IMR-90 (cell line): ENCODE measurements around the gene COX6B1. TPM values are rescaled to one million over a fixed set of nuclear protein-coding genes. Genes with fewer than 3 reads are reported as not detected.

ENCODE experiments used
- ATAC-seq: fragments of 200-7000 bp; cut with Tn5 transposase; 2 replicates; pipeline ENCODE4 v1.9.1; 2020; ENCODE audit warnings: low read depth, mild to moderate bottlenecking, moderate library complexity
- BruUV-seq: library from RNA; stranded (reverse); fragments of 400-500 nt; replicated peaks from 2 replicates; lab custom pipeline; 2021; lab: Mats Ljungman, UMichigan
- CTCF ChIA-PET: fragments of 300-600 bp; formaldehyde crosslinking; extraction: SDS; loops from one replicate; lab custom pipeline; 2021; ENCODE audit warnings: antibody characterized with exemption; lab: Yijun Ruan, JAX
- POLR2A ChIA-PET: fragments of 300-600 bp; sonication (Branson Sonifier 250); formaldehyde crosslinking; loops from one replicate; lab custom pipeline; 2022; ENCODE audit warnings: antibody characterized with exemption; ENCODE audit not compliant: unreplicated experiment; lab: Charles Lee
- DNase-seq: peaks from one replicate; pipeline ENCODE4 v3.0.0; 2013
- H2AFZ ChIP-seq: replicated peaks from 2 replicates; pipeline ENCODE3; 2013; ENCODE audit warnings: low read length, mild to moderate bottlenecking; ENCODE audit not compliant: poor library complexity
- H2AK5ac ChIP-seq: 2 replicates; pipeline ENCODE4 v1.6.1; 2013; ENCODE audit warnings: low read depth, low read length, inconsistent platforms
- H2AK9ac ChIP-seq: replicated peaks from 2 replicates; pipeline ENCODE3; 2013; ENCODE audit warnings: mild to moderate bottlenecking, low read depth, low read length, moderate library complexity; ENCODE audit not compliant: poor library complexity
- H2BK120ac ChIP-seq: 2 replicates; pipeline ENCODE4 v1.6.1; 2013; ENCODE audit warnings: low read depth, low read length, inconsistent platforms
- H2BK15ac ChIP-seq: 3 replicates; pipeline ENCODE4 v1.6.1; 2013; ENCODE audit warnings: low read depth, low read length, inconsistent platforms
- H2BK20ac ChIP-seq: 2 replicates; pipeline ENCODE4 v1.6.1; 2013; ENCODE audit warnings: low read depth, mild to moderate bottlenecking, inconsistent platforms, low read length, moderate library complexity
- H2BK5ac ChIP-seq: 2 replicates; pipeline ENCODE4 v1.6.1; 2013; ENCODE audit warnings: mild to moderate bottlenecking, low read depth, low read length, inconsistent platforms; ENCODE audit not compliant: poor library complexity, severe bottlenecking
- H3K14ac ChIP-seq: replicated peaks from 2 replicates; pipeline ENCODE4 v1.6.1; 2013; ENCODE audit warnings: low read depth, low read length, inconsistent platforms
- H3K18ac ChIP-seq: 2 replicates; pipeline ENCODE4 v1.6.1; 2013; ENCODE audit warnings: low read depth, low read length, control low read depth
- H3K23ac ChIP-seq: 2 replicates; pipeline ENCODE4 v1.6.1; 2013; ENCODE audit warnings: low read depth, low read length, inconsistent platforms
- H3K27ac ChIP-seq: 2 replicates; pipeline ENCODE4 v1.5.1; 2013; ENCODE audit warnings: mild to moderate bottlenecking, control low read depth, low read length; ENCODE audit not compliant: insufficient read depth
- H3K27me3 ChIP-seq: 2 replicates; pipeline ENCODE4 v1.6.1; 2013; ENCODE audit warnings: low read length; ENCODE audit not compliant: control insufficient read depth, insufficient read depth
- H3K36me3 ChIP-seq: 2 replicates; pipeline ENCODE4 v1.6.1; 2013; ENCODE audit warnings: low read length, mixed read lengths; ENCODE audit not compliant: control insufficient read depth, insufficient read depth
- H3K4ac ChIP-seq: 2 replicates; pipeline ENCODE4 v1.6.1; 2013; ENCODE audit warnings: low read depth, low read length, inconsistent platforms
- H3K4me1 ChIP-seq: 2 replicates; pipeline ENCODE4 v1.6.1; 2013; ENCODE audit warnings: low read length, mixed read lengths; ENCODE audit not compliant: control insufficient read depth, insufficient read depth
- H3K4me2 ChIP-seq: 2 replicates; pipeline ENCODE4 v1.6.1; 2013; ENCODE audit warnings: low read depth, mild to moderate bottlenecking, control low read depth, low read length, moderate library complexity
- H3K4me3 ChIP-seq: 2 replicates; pipeline ENCODE4 v1.5.1; 2013; ENCODE audit warnings: low read depth, mild to moderate bottlenecking, control low read depth, low read length, moderate library complexity; ENCODE audit not compliant: insufficient read depth
- H3K56ac ChIP-seq: 2 replicates; pipeline ENCODE4 v1.6.1; 2013; ENCODE audit warnings: low read length, inconsistent platforms; ENCODE audit not compliant: insufficient read depth; ENCODE audit errors: extremely low read depth
- H3K79me1 ChIP-seq, 2 experiments: 2 replicates each; pipeline ENCODE4 v1.6.1; 2013; ENCODE audit warnings: low read length in 2 of 2, inconsistent platforms in 1 of 2, low read depth in 1 of 2
- H3K9ac ChIP-seq: 2 replicates; pipeline ENCODE4 v1.6.1; 2013; ENCODE audit warnings: low read depth, low read length, control low read depth
- H3K9me1 ChIP-seq: 2 replicates; pipeline ENCODE4 v1.6.1; 2013; ENCODE audit warnings: low read length, inconsistent platforms; ENCODE audit not compliant: insufficient read depth
- H3K9me3 ChIP-seq: 2 replicates; pipeline ENCODE4 v1.6.1; 2013; ENCODE audit warnings: low read length; ENCODE audit not compliant: control insufficient read depth, insufficient read depth
- H4K20me1 ChIP-seq: 2 replicates; pipeline ENCODE4 v1.6.1; 2013; ENCODE audit warnings: low read length, inconsistent platforms; ENCODE audit not compliant: insufficient read depth
- H4K5ac ChIP-seq: 2 replicates; pipeline ENCODE4 v1.6.1; 2013; ENCODE audit warnings: mild to moderate bottlenecking, low read depth, low read length, control low read depth
- H4K8ac ChIP-seq, 2 experiments: 2 replicates each; pipeline ENCODE4 v1.6.1; 2013; ENCODE audit warnings: low read depth in 2 of 2, low read length in 2 of 2, control low read depth in 1 of 2, inconsistent platforms in 1 of 2
- H4K91ac ChIP-seq: 2 replicates; pipeline ENCODE4 v1.6.1; 2013; ENCODE audit warnings: low read depth, low read length, inconsistent platforms; ENCODE audit not compliant: insufficient read depth
- CEBPB ChIP-seq: IDR thresholded peaks from 2 replicates; pipeline ENCODE4 v1.6.1; 2012; ENCODE audit warnings: low read depth, low read length, improper control_type of control experiment
- CHD1 ChIP-seq: IDR thresholded peaks from 2 replicates; pipeline ENCODE4 v1.6.1; 2012; ENCODE audit warnings: low read depth, low read length, improper control_type of control experiment
- FOS ChIP-seq: fragments of 150-350 bp; IDR thresholded peaks from 2 replicates; pipeline ENCODE4 v1.6.1; 2016; ENCODE audit warnings: low read depth, low read length
- MAFK ChIP-seq: IDR thresholded peaks from 2 replicates; pipeline ENCODE4 v1.6.1; 2012; ENCODE audit warnings: low read depth, low read length, improper control_type of control experiment
- MAZ ChIP-seq: IDR thresholded peaks from 2 replicates; pipeline ENCODE4 v1.6.1; 2012; ENCODE audit warnings: low read depth, mild to moderate bottlenecking, low read length, improper control_type of control experiment, moderate library complexity, borderline replicate concordance
- MXI1 ChIP-seq: IDR thresholded peaks from 2 replicates; pipeline ENCODE4 v1.6.1; 2012; ENCODE audit warnings: low read depth, mild to moderate bottlenecking, low read length, moderate library complexity, borderline replicate concordance
- NFE2L2 ChIP-seq: fragments of 150-350 bp; IDR thresholded peaks from 2 replicates; pipeline ENCODE4 v1.6.1; 2016; ENCODE audit warnings: low read depth, mild to moderate bottlenecking, low read length
- RCOR1 ChIP-seq: IDR thresholded peaks from 2 replicates; pipeline ENCODE4 v1.6.1; 2012; ENCODE audit warnings: mild to moderate bottlenecking, low read length, improper control_type of control experiment; ENCODE audit not compliant: insufficient replicate concordance
- RFX5 ChIP-seq: IDR thresholded peaks from 2 replicates; pipeline ENCODE4 v1.8.0; 2012; ENCODE audit warnings: low read depth, mild to moderate bottlenecking, low read length, moderate library complexity
- SMC3 ChIP-seq: fragments of 150-350 bp; IDR thresholded peaks from 2 replicates; pipeline ENCODE4 v1.6.1; 2016; ENCODE audit warnings: low read depth, mild to moderate bottlenecking, antibody characterized with exemption, low read length, moderate library complexity
- WGBS, 2 experiments: methylation state at CpG; one replicate each; pipeline versions ENCODE4 v1.1.5 to v1.1.7; 2013; ENCODE audit warnings: missing lambda C conversion rate in 2 of 2; ENCODE audit not compliant: insufficient read length in 1 of 2; ENCODE audit errors: extremely low coverage in 2 of 2; 5-methylcytosine and 5-hydroxymethylcytosine counted together
- dilution Hi-C: fragments of 300-500 bp; cut with HindIII; formaldehyde crosslinking; loops from one replicate; pipeline ENCODE4 v1.14.3; 2018; ENCODE audit warnings: low sequenced_read_pairs; ENCODE audit not compliant: unreplicated experiment
- in situ Hi-C: fragments of 300-500 bp; cut with MboI; formaldehyde crosslinking; loops from 3 replicates; pipeline ENCODE4 v1.14.3; 2019; ENCODE audit warnings: low sequenced_read_pairs, inconsistent platforms, mixed read lengths
- intact Hi-C: fragments of 100-400 bp; cut with micrococcal nuclease; formaldehyde crosslinking; loops from 2 replicates; pipeline ENCODE4 v1.10.0; 2022
- polyA plus RNA-seq, 3 experiments: library from polyadenylated mRNA; depleted of rRNA; stranded (reverse); fragments of >200 nt; gene quantifications; 2 replicates each; pipeline ENCODE4 v1.2.3, GENCODE V29; 2012; ENCODE audit warnings: low replicate concordance in 1 of 3
- total RNA-seq: library from RNA; depleted of rRNA; stranded (reverse); fragments of >200 nt; gene quantifications from 2 replicates; pipeline ENCODE4 v1.2.3, GENCODE V29; 2012
- TF ChIP-seq, protein P1 (sequence below): fragments of 150-350 bp; IDR thresholded peaks from 2 replicates; pipeline ENCODE4 v1.6.1; 2016; ENCODE audit warnings: low read depth, mild to moderate bottlenecking, low read length, moderate library complexity, borderline replicate concordance
- TF ChIP-seq, protein P2 (sequence below): fragments of 150-350 bp; IDR thresholded peaks from 2 replicates; pipeline ENCODE4 v1.6.1; 2017; ENCODE audit warnings: mild to moderate bottlenecking, antibody characterized with exemption, low read length, low read depth
- TF ChIP-seq, protein P3 (sequence below): conservative IDR thresholded peaks from 2 replicates; pipeline ENCODE4 v1.5.1; 2012; ENCODE audit warnings: mild to moderate bottlenecking, low read depth, low read length, improper control_type of control experiment

The COX6B1 gene
- total and polyA plus RNA-seq, 2 of the 4 experiments (the other 2 are of a cell fraction), result 914 to 983 TPM

DNA sequence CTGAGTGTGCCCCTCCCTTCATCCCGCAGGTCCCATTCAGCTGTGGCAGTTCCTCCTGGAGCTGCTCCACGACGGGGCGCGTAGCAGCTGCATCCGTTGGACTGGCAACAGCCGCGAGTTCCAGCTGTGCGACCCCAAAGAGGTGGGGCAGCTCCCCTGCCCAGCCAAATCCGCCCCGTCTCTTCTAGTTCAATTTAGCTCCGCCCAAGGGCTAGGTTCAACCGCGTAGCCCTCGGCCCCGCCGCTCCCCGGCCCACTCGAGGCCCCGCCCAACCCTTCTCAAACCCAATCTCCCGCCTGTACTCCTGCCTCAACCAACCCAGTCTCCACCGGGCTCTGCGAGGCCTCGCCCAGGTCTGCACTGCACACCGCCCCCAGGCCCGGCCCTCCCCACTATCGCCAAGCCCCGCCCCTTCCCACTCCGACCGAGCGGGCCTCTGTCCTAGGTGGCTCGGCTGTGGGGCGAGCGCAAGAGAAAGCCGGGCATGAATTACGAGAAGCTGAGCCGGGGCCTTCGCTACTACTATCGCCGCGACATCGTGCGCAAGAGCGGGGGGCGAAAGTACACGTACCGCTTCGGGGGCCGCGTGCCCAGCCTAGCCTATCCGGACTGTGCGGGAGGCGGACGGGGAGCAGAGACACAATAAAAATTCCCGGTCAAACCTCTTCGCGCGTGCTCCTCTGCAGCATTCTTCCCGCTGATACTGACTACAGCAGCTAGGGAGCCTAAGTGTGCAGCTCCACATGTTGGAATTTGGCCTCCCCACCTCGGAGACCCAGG lies 3.7 kb upstream of the COX6B1 start:
- Histone ChIP-seq H3K4ac (peak overlapping the region; percentile 45), H3K9ac (peak overlapping the region; percentile 39; the same call in 1 of the 2 replicates), H3K23ac (peak overlapping the region; percentile 72; the same call in 1 of the 2 replicates), H2BK120ac (no peak overlapping the region), H2BK20ac (no peak overlapping the region), H4K91ac (peak overlapping the region; percentile 28; the same call in 1 of the 2 replicates), H3K18ac (no peak overlapping the region), H2AK5ac (no peak overlapping the region; the same call in 1 of the 2 replicates), H3K79me1 (peaks cover 0 to 18% of the 10 kb centered on the region in 2 experiments; a peak in 2 of 4 replicates), H4K5ac (0 out of 2 replicates have a peak overlapping the region, but pooled peaks have one; percentile 8), H2AFZ (peak overlapping the region; percentile 98), H3K4me1 (peaks cover 11% of the 10 kb centered on the region), H3K36me3 (no peaks in the 10 kb centered on the region), H4K20me1 (peaks cover 9% of the 10 kb centered on the region), H3K4me2 (peak overlapping the region; percentile 98), H3K27me3 (no peaks in the 10 kb centered on the region), H3K9me3 (no peaks in the 10 kb centered on the region), H2AK9ac (peak overlapping the region; percentile 92), H3K56ac (no peak overlapping the region), H3K4me3 (peak overlapping the region; percentile 67), H2BK15ac (no peak overlapping the region), H2BK5ac (peak overlapping the region; percentile 41), H3K9me1 (peaks cover 23% of the 10 kb centered on the region), H4K8ac (peak overlapping the region; percentile 49 to 92; a peak in 2 of 4 replicates), H3K14ac (0 out of 2 replicates have a peak overlapping the region, but pooled peaks have one; percentile 24), H3K27ac (peak overlapping the region; percentile 38)
- peak; percentile 88 for DNase-seq
- intact Hi-C loops, result loop anchor here (2.0 kb wide), 1 partner anchor 72 kb away; no protein-coding TSS in a partner anchor
- ChIA-PET CTCF (no interaction called here), POLR2A (no interaction called here)
- in situ Hi-C loops, result no loop called here
- ATAC-seq, result peak; percentile 79
- no TSS peak for BruUV-seq
- WGBS, 2 experiments, result 1% methylated on average over 28 of the region's 60 CpGs; no CpG with 5 or more reads in 1 of the 2 experiments
- dilution Hi-C loops, result no loop called here
- TF ChIP-seq MAFK, result no peak
- 0 out of 2 replicates have a peak, but pooled peaks have one; percentile 39 for TF ChIP-seq MAZ
- TF ChIP-seq RCOR1, result no peak
- no peak for TF ChIP-seq NFE2L2
- TF ChIP-seq CEBPB, result no peak
- no peak for TF ChIP-seq FOS
- TF ChIP-seq, protein P1, sequence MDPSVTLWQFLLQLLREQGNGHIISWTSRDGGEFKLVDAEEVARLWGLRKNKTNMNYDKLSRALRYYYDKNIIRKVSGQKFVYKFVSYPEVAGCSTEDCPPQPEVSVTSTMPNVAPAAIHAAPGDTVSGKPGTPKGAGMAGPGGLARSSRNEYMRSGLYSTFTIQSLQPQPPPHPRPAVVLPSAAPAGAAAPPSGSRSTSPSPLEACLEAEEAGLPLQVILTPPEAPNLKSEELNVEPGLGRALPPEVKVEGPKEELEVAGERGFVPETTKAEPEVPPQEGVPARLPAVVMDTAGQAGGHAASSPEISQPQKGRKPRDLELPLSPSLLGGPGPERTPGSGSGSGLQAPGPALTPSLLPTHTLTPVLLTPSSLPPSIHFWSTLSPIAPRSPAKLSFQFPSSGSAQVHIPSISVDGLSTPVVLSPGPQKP, result no peak
- TF ChIP-seq MXI1, result 0 out of 2 replicates have a peak, but pooled peaks have one; percentile 59
- no peak for TF ChIP-seq CHD1
- TF ChIP-seq, protein P2, sequence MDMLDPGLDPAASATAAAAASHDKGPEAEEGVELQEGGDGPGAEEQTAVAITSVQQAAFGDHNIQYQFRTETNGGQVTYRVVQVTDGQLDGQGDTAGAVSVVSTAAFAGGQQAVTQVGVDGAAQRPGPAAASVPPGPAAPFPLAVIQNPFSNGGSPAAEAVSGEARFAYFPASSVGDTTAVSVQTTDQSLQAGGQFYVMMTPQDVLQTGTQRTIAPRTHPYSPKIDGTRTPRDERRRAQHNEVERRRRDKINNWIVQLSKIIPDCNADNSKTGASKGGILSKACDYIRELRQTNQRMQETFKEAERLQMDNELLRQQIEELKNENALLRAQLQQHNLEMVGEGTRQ, result peak; percentile 78
- no peak for TF ChIP-seq RFX5
- TF ChIP-seq, protein P3, sequence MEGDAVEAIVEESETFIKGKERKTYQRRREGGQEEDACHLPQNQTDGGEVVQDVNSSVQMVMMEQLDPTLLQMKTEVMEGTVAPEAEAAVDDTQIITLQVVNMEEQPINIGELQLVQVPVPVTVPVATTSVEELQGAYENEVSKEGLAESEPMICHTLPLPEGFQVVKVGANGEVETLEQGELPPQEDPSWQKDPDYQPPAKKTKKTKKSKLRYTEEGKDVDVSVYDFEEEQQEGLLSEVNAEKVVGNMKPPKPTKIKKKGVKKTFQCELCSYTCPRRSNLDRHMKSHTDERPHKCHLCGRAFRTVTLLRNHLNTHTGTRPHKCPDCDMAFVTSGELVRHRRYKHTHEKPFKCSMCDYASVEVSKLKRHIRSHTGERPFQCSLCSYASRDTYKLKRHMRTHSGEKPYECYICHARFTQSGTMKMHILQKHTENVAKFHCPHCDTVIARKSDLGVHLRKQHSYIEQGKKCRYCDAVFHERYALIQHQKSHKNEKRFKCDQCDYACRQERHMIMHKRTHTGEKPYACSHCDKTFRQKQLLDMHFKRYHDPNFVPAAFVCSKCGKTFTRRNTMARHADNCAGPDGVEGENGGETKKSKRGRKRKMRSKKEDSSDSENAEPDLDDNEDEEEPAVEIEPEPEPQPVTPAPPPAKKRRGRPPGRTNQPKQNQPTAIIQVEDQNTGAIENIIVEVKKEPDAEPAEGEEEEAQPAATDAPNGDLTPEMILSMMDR, result no peak
- TF ChIP-seq SMC3, result no peak
